ENCODE data around the gene URB2.
A peak's percentile ranks its signal among the peaks of the same experiment; 100 is the strongest.

Gene URB2

GRCh38 chr1:229645324-229645993 is 19.4 kb downstream of the URB2 start:
- DNase-seq (ENCODE audit: low spot score): no peak

GRCh38 chr1:229648406-229648805 is 22.4 kb downstream of the URB2 start:
- no peak for DNase-seq (ENCODE audit: low spot score)

GRCh38 chr1:229650045-229650444 is 24.0 kb downstream of the URB2 start:
- no peak for DNase-seq (ENCODE audit: low spot score)

- DNase-seq (ENCODE audit: low spot score): no peak
Measured at GRCh38 chr1:229651546-229651945, 25.5 kb downstream of the URB2 start.

- DNase-seq (ENCODE audit: low spot score): no peak
Measured at GRCh38 chr1:229653420-229653819, 27.4 kb downstream of the URB2 start.

GRCh38 chr1:229655781-229656180 is 29.7 kb downstream of the URB2 start:
- no peak for DNase-seq (ENCODE audit: low spot score)

- DNase-seq (ENCODE audit: low spot score): no peak
Measured at GRCh38 chr1:229657993-229658755, 32.1 kb downstream of the URB2 start.

- peak; percentile 80 for DNase-seq (ENCODE audit: low spot score)
Measured at GRCh38 chr1:229661022-229661877, 35.2 kb downstream of the URB2 start.

GRCh38 chr1:229661897-229662296 is 35.9 kb downstream of the URB2 start:
- DNase-seq (ENCODE audit: low spot score): no peak

- DNase-seq (ENCODE audit: low spot score): peak; percentile 8
Measured at GRCh38 chr1:229664133-229664689, 38.2 kb downstream of the URB2 start.

GRCh38 chr1:229665912-229666558 is 40.0 kb downstream of the URB2 start:
- no peak for DNase-seq (ENCODE audit: low spot score)

GRCh38 chr1:229666585-229666984 is 40.5 kb downstream of the URB2 start:
- no peak for DNase-seq (ENCODE audit: low spot score)

- DNase-seq (ENCODE audit: low spot score): no peak
Measured at GRCh38 chr1:229669333-229669732, 43.3 kb downstream of the URB2 start.

GRCh38 chr1:229671310-229671709 is 45.3 kb downstream of the URB2 start:
- DNase-seq (ENCODE audit: low spot score): no peak

- DNase-seq (ENCODE audit: low spot score): no peak
Measured at GRCh38 chr1:229672246-229672645, 46.2 kb downstream of the URB2 start.

GRCh38 chr1:229674042-229674441 is 48.0 kb downstream of the URB2 start:
- no peak for DNase-seq (ENCODE audit: low spot score)

- no peak for DNase-seq (ENCODE audit: low spot score)
Measured at GRCh38 chr1:229675396-229675795, 49.3 kb downstream of the URB2 start.

- no peak for DNase-seq (ENCODE audit: low spot score)
Measured at GRCh38 chr1:229685149-229685548, 59.1 kb downstream of the URB2 start.

- DNase-seq (ENCODE audit: low spot score): no peak
Measured at GRCh38 chr1:229689273-229689672, 63.2 kb downstream of the URB2 start.

- no peak for DNase-seq (ENCODE audit: low spot score)
Measured at GRCh38 chr1:229689904-229690303, 63.9 kb downstream of the URB2 start.

GRCh38 chr1:229690662-229691061 is 64.6 kb downstream of the URB2 start:
- no peak for DNase-seq (ENCODE audit: low spot score)

GRCh38 chr1:229691362-229691761 is 65.3 kb downstream of the URB2 start:
- DNase-seq (ENCODE audit: low spot score): no peak

Data from hematopoietic multipotent progenitor cell treated with erythropoietin and hydrocortisone succinate and interleukin-3 and kit ligand, for 15 days (in vitro differentiated cells).